Stimulated activated CD8-positive, alpha-beta memory T cell treated with anti-CD3 and anti-CD28 coated beads, Interleukin-15, amount 100 ng/mL, for 4 hours (primary cell): ENCODE results near the gene GREB1.

Source experiments
- DNase-seq, 2 donors: peaks; one replicate each; pipeline ENCODE4 v3.0.0-alpha.2; 2020; ENCODE audit warnings: low read depth in 2 of 2

The GREB1 gene

GRCh38 chr2:11612553-11613215 lies 78.8 kb downstream of the GREB1 start:
- no peak for DNase-seq

- no peak for DNase-seq
These were observed 79.5 kb downstream of the GREB1 start for GRCh38 chr2:11613297-11613696.

- no peak for DNase-seq
These were observed 81.4 kb downstream of the GREB1 start for GRCh38 chr2:11615209-11615608.

DNA sequence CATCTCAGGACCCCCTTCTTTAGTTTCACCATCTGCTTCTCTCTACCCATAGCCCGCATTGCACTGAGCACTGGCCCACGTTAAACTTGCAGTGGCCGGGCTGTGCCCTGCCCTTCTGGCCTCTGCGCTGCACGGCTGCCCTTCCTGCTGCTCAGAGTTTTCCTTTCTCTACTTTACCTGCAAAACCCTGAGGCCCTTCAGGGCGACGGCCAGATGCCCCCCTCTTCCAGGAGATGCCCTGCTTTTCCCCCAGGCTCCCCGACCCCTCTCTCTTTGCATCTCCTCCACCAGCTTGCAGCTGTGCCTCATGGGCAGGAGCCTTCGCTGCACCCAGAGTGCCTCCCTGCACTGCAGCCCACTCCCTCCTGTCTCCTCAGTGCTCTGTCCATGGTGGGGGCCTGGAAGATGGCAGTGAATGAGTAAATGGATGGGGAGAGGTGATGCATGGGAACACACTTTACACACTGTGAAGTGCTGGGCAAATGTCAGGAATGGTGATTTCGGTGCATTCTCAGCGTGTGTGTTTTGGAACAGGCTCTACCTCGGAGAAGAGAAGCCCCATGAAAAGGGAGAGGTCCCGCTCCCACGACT lies 82.3 kb downstream of the GREB1 start:
- DNase-seq, result no peak

GRCh38 chr2:11616851-11617415 lies 83.1 kb downstream of the GREB1 start:
- DNase-seq, result no peak

DNA sequence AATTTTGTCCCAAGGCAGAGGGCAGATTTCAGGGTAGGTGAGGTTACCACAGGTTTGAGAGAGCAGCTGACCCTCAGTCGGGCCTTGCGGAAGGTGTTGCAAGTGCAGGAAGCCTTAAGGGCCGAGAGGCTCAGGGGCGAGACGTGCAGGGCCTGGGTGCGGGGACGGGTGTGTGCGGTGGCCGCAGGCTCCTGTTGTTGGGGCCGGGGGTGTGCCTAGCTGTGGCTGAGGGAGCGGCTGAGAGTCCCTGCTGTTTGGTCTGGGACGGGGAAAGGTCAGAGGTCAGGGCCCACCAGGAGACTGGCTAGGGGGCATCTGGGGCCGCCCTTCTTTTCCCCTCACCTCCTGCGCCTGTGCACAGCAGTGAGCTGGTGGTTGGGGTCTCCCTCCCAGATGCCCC lies 83.7 kb downstream of the GREB1 start:
- DNase-seq, result no peak

GRCh38 chr2:11617984-11618707 lies 84.3 kb downstream of the GREB1 start:
- DNase-seq, result no peak

DNA sequence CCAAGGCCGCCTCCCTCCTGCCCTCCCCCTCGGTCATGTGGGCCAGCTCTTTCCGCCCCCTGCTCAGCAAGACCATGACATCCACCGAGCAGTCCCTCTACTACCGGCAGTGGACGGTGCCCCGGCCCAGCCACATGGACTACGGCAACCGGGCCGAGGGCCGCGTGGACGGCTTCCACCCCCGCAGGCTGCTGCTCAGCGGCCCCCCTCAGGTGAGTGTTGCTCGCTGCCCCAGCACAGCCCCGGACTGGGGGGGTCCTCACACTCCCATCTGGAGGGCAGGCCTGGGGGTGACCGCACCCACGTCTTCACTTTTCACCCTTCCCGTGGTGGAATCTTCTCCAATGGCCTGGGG lies 84.8 kb downstream of the GREB1 start:
- DNase-seq, result no peak

GRCh38 chr2:11621410-11621809 lies 87.6 kb downstream of the GREB1 start:
- no peak for DNase-seq

DNA sequence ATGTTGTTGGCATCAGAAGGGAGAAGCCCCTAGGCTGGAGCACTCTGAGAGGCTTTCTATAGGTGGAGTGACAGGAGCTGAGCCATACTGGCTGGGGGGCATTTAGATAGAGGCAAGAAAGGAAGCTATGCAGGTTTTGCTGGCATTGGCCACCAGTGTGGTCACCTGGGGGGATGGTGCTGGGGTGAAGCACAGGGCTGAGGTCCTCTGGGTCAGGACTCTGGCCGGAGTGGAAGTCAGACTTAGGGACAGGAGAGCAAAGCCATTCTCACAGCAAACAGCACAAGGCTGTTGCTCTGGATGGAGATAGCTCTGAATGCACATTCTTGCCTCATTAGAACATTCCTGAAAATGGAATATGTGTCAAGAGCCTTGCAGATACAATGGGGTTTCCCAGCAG lies 88.8 kb downstream of the GREB1 start:
- DNase-seq, result no peak

DNA sequence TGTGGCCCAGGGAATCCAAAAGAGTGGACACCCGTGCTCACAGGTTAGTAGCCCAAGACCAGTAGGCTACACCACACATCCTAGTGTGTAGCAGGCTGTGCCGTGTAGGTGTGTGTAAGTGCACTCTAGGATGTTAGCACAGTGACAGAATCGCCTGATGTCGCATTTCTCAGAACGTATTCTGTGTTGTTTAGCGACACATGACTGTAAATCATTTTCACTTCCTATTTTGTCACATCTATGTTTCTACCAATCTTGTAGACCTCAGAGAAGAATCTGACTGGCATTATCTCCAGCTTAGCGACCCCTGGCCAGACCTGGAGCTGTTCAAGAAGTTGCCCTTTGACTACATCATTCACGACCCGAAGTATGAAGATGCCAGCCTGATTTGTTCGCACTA lies 91.0 kb downstream of the GREB1 start:
- no peak for DNase-seq

GRCh38 chr2:11625671-11626070 lies 91.8 kb downstream of the GREB1 start:
- no peak for DNase-seq

- DNase-seq, result no peak
These were observed 94.8 kb downstream of the GREB1 start for GRCh38 chr2:11628675-11629074.

DNA sequence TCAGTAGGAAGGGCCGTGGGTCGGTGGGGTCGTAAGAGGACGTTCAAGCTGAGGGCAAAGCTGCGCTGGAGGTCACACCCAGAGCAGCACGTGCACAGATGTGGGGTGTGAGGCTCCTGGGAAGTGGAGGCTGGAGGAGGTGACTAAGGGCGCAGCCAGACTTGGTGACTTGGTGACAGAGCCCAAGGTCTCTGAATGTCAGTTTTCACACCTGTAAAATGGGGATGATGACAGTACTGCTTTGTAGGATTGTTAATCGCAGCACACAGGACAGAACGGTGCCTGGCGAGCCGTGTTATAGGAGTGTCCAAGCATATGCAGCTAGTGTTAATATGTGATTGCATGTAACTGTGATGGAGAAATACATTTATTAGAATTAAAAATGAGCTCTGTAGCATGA lies 95.4 kb downstream of the GREB1 start:
- DNase-seq, result no peak

DNA sequence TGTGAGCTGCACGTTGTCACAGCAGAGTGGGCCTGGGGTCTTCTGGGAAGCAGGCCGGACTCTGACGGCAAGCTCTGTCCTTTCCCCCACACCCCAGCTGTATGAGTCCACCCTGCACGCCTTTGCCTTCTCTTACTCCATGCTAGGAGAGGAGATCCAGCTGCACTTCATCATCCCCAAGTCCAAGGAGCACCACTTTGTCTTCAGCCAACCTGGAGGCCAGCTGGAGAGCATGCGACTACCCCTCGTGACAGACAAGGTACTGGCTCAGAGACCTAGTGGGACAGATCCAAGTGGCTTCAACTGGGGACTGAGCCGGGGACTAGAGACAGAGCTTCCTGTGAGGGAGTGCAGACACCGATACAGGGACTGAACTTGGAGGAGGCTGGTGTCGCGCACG lies 96.0 kb downstream of the GREB1 start:
- no peak for DNase-seq

DNA sequence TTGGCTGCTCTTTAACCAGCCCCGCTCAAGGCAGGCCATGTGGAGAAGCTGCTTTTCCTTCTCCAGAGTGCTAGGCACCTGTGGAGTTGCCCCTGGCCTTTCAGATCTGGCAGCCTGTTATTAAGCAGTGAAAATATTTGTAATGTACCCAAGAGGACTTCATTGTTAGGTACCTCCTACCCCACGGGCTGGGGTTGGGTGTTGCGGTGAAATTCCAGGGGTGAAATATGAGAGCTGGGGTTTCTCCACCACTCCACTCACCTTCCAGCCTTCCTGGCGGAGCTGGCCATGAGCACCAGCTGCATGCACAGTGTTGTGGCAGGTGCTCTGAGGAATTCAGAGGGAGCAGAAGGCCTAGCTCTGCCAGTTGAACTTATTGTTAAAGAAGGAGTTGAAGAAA lies 97.0 kb downstream of the GREB1 start:
- DNase-seq, result no peak

DNA sequence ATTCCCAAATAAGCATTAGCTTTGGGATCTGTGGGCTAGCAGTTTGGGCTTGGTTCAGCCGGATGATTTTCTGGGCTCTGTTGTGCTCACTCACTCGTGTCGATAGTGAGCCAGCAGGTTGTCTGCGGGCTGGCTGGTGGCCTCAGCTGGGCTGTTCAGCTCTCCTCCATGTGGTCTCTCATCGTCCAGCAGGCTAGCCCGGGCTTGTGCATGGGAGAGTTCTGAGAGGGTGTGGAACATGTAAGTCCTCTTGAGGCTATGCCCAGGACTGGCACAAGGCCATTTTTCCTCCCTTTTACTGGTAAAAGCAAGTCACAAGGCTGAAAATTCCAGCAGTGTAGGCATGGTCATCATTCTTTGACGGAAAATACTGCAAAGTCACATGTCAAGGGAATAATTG lies 97.6 kb downstream of the GREB1 start:
- no peak for DNase-seq

GRCh38 chr2:11633923-11634478 lies 100.2 kb downstream of the GREB1 start:
- DNase-seq, result no peak

- no peak for DNase-seq
These were observed 100.7 kb downstream of the GREB1 start for GRCh38 chr2:11634584-11634983.

DNA sequence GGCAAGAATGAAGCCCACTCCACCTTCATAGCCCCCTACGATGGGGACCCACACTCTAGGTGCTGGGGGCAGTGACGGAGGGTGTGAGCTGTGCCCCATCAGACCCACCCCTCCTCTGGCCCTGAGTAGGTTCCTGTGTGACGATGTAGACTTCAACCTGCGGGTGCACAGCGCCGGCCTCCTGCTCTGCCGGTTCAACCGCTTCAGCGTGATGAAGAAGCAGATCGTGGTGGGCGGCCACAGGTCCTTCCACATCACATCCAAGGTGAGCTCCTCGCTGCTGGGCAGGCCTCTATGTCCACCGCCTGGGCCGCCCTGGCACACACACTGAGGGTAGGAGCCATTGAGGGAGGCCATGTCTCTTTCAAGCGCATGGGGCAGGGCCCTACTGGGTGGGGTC lies 101.3 kb downstream of the GREB1 start:
- no peak for DNase-seq

DNA sequence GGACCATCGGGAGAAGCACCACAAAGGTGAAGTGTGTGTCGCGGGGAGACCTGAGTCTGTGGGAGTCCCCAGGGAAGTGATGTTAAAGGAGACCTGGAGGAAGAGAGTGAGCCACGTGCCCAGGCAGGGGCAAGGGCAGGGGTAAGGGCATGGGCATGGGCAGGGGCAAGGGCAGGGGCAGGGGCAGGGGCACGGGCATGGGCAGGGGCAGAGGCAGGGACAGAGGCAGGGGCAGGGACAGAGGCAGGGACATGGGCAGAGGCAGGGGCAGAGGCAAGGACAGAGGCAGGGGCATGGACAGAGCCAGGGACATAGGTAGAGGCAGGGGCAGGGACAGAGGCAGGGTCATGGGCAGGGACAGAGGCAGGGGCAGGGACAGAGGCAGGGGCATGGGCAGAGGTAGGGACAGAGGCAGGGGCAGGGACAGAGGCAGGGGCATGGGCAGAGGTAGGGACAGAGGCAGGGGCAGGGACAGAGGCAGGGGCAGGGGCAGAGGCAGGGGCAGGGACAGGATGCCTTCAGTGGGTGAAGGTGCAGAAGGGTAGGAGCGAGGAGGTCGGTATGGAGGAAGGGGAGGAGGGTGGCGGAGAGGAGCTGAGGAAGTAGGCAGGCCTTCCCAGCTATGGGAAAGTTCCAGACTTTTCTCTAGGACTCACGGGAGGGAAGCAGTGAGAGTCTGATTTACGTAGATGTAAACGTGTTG lies 102.9 kb downstream of the GREB1 start:
- no peak for DNase-seq

- DNase-seq, result no peak
These were observed 103.7 kb downstream of the GREB1 start for GRCh38 chr2:11637546-11637945.
